Fibroblast of skin of scalp (primary cell): ENCODE results near the gene NAPA.

ENCODE experiments used
- DNase-seq: peaks from one replicate; pipeline ENCODE4 v3.0.0-alpha.2; 2013

Gene NAPA

GRCh38 chr19:47483800-47484690 lies 30.8 kb downstream of the NAPA start, which contains the start of gene KPTN:
KPTN (minus strand) TSS chr19:47484219; CDS start chr19:47484160, 59 bp downstream.
- peak; percentile 91 for DNase-seq

GRCh38 chr19:47483200-47483599 lies 31.7 kb downstream of the NAPA start:
- no peak for DNase-seq

DNA sequence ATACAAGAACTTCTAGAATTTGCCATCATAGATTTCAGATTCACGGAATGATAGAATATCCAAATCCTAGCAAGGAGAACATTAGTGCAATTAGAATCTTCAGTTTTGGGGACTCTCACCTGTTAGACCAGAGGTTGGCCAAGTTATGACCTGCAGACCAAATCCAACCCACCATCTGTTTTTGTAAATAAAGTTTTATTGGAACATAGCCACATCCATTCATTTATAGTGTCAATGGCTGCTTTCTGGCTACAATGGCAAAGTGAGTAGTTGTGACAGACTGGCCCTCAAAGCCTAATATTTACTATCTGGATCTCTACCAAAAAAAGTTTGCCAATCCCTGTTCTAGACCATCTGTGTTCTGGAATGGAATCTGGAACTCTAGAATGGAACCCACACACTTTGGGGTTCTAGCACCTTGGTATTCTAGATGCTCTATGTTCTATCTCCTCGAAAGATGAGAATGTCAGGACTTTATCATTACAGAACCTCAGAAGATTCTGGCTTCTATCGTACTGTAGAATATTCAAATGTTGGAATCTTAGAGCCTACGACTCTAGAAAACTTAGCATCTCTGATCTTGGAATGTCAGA lies 33.3 kb downstream of the NAPA start:
- no peak for DNase-seq

- no peak for DNase-seq
These were observed 34.2 kb downstream of the NAPA start for GRCh38 chr19:47480658-47481057.

- DNase-seq: peak; percentile 8
These were observed 35.0 kb downstream of the NAPA start for GRCh38 chr19:47479701-47480503.

GRCh38 chr19:47476438-47476972 lies 38.4 kb downstream of the NAPA start:
- DNase-seq: no peak

DNA sequence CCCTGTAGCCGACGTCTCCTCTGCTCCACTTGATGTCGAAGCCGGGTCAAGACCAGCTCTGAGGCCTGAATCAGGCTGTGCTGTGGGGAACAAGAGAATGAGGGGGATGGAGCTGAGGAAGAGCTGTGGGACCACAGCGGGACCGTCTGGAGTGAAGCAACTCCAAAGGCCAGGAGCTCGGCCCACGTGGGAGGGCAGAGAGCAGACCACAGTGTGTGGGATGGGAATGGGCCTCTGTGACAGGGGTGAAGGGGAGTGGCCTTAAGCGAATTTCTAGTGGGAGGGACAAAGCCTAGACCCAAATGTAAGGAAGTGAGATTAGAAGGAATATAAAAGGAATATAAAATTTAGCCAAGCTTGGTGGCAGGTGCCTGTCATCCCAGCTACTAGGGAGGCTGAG lies 39.4 kb downstream of the NAPA start:
- DNase-seq: no peak

DNA sequence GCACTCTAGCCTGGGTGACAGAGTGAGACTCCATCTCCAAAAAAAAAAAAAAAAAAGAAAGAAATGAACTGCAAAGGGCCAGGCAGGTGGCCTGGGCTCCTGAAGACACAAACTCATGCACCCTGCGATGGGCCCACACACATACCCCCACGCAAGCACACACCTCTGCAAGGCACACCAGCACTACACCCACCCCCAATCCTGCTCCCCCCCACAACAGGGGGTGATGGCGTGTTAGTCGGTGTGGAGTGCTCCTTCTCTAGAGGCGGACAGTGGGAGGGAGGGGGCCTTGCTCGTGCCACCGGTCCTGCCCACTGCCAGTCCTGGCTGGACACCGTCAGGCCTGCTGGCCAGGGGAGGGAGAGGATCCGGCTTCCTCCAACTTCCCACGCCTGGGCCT lies 41.5 kb downstream of the NAPA start:
- no peak for DNase-seq

DNA sequence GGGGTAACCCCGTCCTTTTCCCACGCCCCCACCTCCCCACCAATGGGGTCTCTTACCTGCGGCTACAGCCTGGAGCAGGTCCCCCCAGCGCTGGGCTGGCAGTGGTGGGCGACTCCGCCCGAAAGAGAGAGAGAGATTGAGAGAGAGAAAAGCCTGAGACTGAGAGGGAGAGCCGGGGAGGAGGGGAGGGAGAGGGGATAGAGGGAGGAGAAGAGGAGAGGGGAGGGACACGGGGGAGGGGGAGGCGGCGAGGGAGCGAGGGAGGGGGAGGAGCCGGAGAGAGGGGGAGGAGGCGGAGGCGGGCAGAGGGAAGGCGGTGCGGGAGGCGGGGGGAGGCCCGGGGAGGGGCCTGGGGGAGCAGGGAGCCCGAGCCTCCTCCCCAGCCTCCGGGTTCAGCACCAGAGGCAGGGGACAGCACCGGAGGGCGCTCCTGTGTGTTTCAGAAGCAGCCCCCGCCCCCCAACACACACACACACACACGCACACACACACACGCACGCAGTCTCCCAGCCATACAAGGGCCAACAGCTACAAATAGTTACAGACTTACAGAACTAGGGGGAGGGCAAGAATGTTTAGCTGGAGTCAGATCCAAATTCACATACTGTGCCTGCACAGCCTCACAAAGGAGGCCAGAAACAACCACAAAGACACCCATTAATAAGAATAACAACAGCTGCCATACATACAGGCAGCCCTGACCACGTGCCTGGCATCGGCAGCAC lies 43.0 kb downstream of the NAPA start, which contains the start of gene SLC8A2:
Gene SLC8A2 (minus strand): TSS at position 161 of the 725 bp plus-strand sequence. CDS start 5,490 bp downstream, outside the sequence.
- DNase-seq: peak; percentile 87

GRCh38 chr19:47471381-47471732 lies 43.5 kb downstream of the NAPA start:
- no peak for DNase-seq

DNA sequence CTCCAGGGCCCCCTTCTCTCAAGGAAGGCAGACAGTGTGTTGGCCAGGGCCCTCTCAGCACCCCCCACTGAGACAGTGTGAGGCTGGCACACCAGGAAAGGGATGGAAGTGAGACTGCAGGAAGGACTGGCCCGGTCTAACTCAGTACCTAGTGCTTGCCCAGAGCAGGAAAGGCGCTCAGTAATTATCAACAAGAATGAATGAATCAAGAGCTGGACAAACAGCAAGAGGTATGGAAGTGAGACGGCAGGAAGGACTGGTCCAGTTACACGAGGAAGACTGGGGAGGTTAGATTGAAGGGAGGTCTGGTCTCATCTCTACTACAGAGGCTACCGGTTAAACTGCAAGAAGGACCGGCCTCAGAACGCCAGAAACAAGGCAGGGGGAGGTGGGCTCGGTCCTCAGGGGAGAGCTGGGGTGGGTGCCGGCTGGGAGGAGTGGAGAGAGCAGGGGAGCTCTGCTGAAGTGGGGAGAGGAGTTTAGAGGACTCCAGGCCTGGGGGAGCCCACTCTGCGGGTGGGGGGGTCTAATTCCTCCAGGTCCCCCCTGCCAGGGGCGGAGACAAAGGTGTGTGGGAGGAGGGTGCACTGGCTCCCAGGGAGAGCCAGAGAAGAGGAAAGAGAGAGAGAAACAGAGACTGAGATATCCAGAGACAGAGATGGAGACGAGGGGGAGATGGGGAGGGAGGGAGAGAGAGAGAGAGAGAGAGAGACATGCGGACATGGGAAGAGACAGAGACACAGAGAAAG lies 44.2 kb downstream of the NAPA start:
- DNase-seq: no peak

DNA sequence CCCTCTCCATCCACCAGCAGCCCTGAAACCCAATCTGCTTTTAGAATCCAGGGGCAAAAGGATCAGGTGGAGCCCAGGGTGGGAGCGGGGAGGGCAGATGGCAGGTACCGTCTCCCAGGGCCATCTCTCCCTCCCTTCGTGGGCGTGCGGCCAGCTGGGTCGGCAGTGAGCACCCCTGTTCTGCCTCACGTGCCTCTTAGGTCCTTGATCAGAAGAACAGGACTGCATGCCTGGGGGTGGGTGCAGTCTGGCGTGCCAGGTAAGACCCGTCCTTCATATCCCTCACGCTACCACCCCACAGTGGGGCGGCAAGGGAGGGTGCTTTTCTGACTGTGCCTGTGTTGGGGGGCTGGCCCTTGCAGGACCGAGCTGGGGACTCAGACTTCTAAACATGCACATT lies 45.1 kb downstream of the NAPA start:
- no peak for DNase-seq

GRCh38 chr19:47469363-47469700 lies 45.5 kb downstream of the NAPA start:
- DNase-seq: no peak

- DNase-seq: no peak
These were observed 46.9 kb downstream of the NAPA start for GRCh38 chr19:47467914-47468313.

- no peak for DNase-seq
These were observed 48.9 kb downstream of the NAPA start for GRCh38 chr19:47465957-47466356.

- DNase-seq: no peak
These were observed 50.0 kb downstream of the NAPA start for GRCh38 chr19:47464675-47465419.

GRCh38 chr19:47461876-47462275 lies 53.0 kb downstream of the NAPA start:
- no peak for DNase-seq

DNA sequence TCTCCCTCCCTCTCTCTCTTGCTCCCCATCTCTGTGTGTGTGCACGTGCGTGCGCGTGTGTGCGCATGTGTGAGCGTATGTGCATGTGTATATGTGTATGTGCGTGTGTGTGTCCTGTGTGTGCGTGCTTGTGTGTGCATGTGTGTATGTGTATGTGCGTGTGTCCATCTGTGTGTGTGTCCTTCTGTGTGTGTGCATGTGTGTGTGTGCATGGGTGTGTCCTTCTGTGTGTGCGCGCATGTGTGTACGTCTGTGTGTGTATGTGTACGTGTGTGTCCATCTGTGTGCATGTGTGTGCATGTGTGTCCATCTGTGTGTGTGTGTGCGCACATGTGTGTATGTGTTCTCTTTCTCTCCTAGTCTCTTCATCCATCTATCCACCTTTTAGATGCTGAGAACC lies 55.4 kb downstream of the NAPA start:
- no peak for DNase-seq

DNA sequence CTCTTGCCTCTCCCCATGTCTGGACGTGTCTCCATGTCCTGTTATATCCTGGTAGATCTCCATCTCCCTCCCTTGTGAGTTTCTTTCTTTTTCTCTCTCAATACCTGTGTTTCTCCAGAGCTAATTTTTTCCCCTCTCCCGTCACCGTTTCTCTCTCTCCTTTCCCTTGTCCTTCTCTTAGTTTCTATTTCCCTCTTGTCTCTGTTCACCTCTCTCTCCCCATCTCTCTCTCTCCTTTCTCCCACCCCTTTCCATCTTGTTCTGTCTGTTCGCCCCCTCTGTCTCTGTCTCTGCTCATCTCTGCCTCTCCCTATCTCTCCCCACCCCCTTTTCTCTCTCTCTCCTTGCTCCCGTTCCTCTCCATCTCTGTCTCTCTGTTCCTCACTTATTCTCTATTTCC lies 56.2 kb downstream of the NAPA start:
- DNase-seq: no peak

DNA sequence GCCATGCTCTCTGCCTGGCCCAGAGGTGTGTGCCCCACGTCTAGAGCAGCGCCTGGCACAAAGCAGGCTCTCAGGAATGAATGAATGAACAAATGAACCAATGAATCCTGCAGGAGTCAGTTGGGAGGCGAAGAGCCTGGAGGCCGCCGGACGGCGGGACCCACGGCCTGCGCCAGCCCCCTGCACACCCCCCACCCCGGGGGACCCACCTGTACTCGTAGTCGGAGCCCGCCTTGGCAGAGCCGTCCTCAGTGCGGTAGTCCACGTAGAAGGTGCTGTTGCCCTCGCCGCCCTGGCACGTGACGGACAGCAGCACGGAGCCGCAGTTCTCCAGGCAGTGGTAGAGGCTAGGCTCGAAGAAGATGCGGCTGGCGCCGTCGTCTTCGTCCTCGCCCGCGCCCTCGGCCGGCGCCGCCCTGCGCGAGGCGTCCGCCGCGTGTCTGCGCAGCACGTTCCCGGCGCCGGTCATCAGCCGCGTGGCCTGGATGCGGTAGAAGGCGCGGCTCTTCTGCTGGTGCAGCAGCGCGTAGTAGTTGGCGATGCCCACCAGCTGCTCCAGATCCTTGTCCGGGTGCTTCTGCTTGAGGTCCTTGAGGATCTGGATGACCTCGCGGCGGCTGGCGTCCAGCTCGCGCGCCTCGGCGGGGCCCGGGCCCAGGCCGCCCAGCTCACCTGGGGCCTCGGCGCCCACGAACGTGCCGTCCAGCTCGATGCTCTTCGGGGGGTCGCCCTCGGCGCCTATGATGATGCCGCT lies 58.0 kb downstream of the NAPA start:
- no peak for DNase-seq
